ENCODE data around the gene ASPRV1. TPM values are rescaled to one million over a fixed set of nuclear protein-coding genes. Genes with fewer than 3 reads are reported as not detected.

Gene ASPRV1
- total and polyA plus RNA-seq, 10 of the 15 experiments (the other 5 are each of a cell fraction or from before 2014, with no cell fraction given) = 0.11 to 1.1 (median 0.33) TPM

DNA sequence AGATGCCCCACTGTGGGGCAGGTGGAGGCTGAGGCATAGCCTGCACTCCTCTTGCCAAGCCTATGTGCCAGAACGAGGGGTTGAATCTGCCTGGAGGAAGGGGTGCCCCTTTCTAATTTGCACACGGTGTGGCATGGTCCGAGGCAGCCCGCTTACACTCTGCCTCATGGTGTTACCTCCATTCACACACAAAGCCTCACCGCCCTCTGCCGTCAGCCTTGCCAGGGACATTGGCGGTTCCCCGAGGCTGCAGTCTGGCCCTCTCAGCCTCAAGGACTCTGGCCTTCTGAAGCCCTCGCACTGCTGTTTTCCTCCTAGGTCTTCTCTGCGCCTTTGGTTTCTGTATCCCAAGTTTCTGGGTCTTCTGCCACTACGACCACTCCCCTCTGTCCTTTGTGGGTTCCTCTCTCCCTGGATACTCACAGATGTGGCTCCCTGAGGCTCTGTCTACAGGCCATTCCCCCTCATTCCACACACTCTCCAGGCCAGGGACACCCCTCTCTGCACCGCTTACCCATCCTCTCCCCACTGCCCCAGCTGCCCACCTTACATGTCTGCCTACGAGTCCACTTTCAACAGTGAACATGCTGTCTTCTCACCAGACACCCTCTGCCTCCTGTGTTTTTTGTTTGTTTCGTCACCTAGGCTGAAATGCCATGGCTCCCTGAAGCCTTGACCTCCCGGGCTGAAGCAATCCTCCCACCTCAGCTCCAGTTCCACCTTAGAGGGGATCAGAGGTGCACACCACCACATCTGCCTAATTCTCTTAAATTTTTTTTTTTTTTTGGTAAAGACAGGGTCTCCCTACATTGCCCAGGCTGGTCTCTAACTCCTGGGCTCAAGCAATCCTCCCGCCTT is 7.9 kb upstream of the ASPRV1 start:
- no peak overlapping the region for H2AFZ ChIP-seq (ENCODE audit: control insufficient read depth, low read depth, low read length)
- ATAC-seq (peak; percentile 22; the same call in 2 of the 3 replicates), DNase-seq (ENCODE audit: low read depth, low spot score) (no peak), FAIRE-seq (no peak)
- in situ Hi-C loops (cut with MboI) = no loop called here
- no TSS peak for BruUV-seq (replicated peaks)
- no peaks in the 10 kb centered on the region for H3K9me3 ChIP-seq (replicated peaks; ENCODE audit: control insufficient read depth, insufficient read depth, low read length)
- POLR2A ChIA-PET = no interaction called here
- H3K4me3 ChIP-seq = no peak overlapping the region
- TF ChIP-seq MXI1 (IDR thresholded peaks at IDR 0.05; ENCODE audit: low read depth, low read length) (no peak), USF2 (IDR thresholded peaks at IDR 0.05; ENCODE audit: borderline replicate concordance, low read depth, low read length) (no peak), MEF2B (IDR thresholded peaks at IDR 0.05; ENCODE audit: partially characterized antibody, poor library complexity, severe bottlenecking) (no peak), TCF7 (IDR thresholded peaks at IDR 0.05; ENCODE audit: borderline replicate concordance) (no peak), NFIC (IDR thresholded peaks at IDR 0.05; ENCODE audit: low read depth, low read length) (no peak), PBX3 (IDR thresholded peaks at IDR 0.05; ENCODE audit: insufficient replicate concordance, low read depth, low read length) (no peak), RCOR1 (conservative IDR thresholded peaks at IDR 0.05; ENCODE audit: low read depth, low read length) (no peak), LARP7 (IDR thresholded peaks at IDR 0.05) (no peak), GATAD2B (conservative IDR thresholded peaks at IDR 0.05; ENCODE audit: low read depth) (no peak), RAD51 (IDR thresholded peaks at IDR 0.05) (no peak), RFX5 (IDR thresholded peaks at IDR 0.05; ENCODE audit: low read depth, low read length) (no peak), CBX5 (IDR thresholded peaks at IDR 0.05; ENCODE audit: low read depth) (no peak), TCF3 (IDR thresholded peaks at IDR 0.05; ENCODE audit: borderline replicate concordance, insufficient read depth, low read depth, low read length) (no peak), RB1 (IDR thresholded peaks at IDR 0.05; ENCODE audit: borderline replicate concordance) (no peak), RAD21 (IDR thresholded peaks at IDR 0.05; ENCODE audit: insufficient read depth, low read depth, low read length) (no peak)
- H3K27ac ChIP-seq (ENCODE audit: control insufficient read depth, insufficient read depth) = no peak overlapping the region
- H3K79me2 ChIP-seq (ENCODE audit: control insufficient read depth, insufficient read depth, low read length) = no peaks in the 10 kb centered on the region
- no peaks in the 10 kb centered on the region for H4K20me1 ChIP-seq (ENCODE audit: control insufficient read depth, insufficient read depth)
- SMC1A ChIA-PET (ENCODE audit: uncharacterized antibody, unreplicated experiment) = interaction anchor here (1.2 kb wide), 1 partner anchor 69 kb away, joined by 4 read pairs; no protein-coding TSS in a partner anchor
- H3K9ac ChIP-seq (ENCODE audit: control insufficient read depth, insufficient read depth, low read length) = no peak overlapping the region
- intact Hi-C loops (cut with micrococcal nuclease; ENCODE audit: unreplicated experiment) = no loop called here
- H3K27me3 ChIP-seq (replicated peaks in 1 of 2; ENCODE audit: control insufficient read depth in 2 of 2, insufficient read depth in 2 of 2, low read length in 1 of 2) = no peaks in the 10 kb centered on the region
- H3K36me3 ChIP-seq (ENCODE audit: control insufficient read depth in 2 of 2, insufficient read depth in 2 of 2, low read length in 1 of 2) = no peaks in the 10 kb centered on the region
- H3K4me2 ChIP-seq (ENCODE audit: control insufficient read depth, insufficient read depth) = no peak overlapping the region
- 63% methylated on average over 16 of the region's 16 CpGs for WGBS (ENCODE audit: insufficient coverage, insufficient replicate concordance, low lambda C conversion rate, missing lambda C conversion rate)
- CTCF ChIA-PET = no interaction called here
- peaks cover 5% of the 10 kb centered on the region for H3K4me1 ChIP-seq (ENCODE audit: control insufficient read depth, insufficient read depth, low read length)
- RAD21 ChIA-PET (ENCODE audit: unreplicated experiment) = no interaction called here
